Gastroesophageal sphincter (tissue), 3 donors: Measurements from ENCODE around the gene CALCA.

Source experiments
- CTCF ChIP-seq, 4 experiments: fragments of 200-600 bp in 2 of 4; fragments of 450-650 bp in 2 of 4; sonication (generic) in 1 of 4; IDR thresholded peaks; one replicate each; pipeline ENCODE4 v1.5.1; 2017 to 2019; ENCODE audit warnings: antibody characterized with exemption in 4 of 4, mild to moderate bottlenecking in 2 of 4, moderate library complexity in 2 of 4
- EP300 ChIP-seq: sonication (generic); formaldehyde crosslinking; IDR thresholded peaks from one replicate; pipeline ENCODE4 v1.6.1; 2017; ENCODE audit warnings: antibody characterized with exemption, mild to moderate bottlenecking
- POLR2A ChIP-seq, 2 donors: fragments of 450-650 bp; IDR thresholded peaks; one replicate each; pipeline ENCODE4 v1.6.1; 2017; ENCODE audit warnings: antibody characterized with exemption in 2 of 2, mild to moderate bottlenecking in 2 of 2, moderate library complexity in 1 of 2
- POLR2AphosphoS5 ChIP-seq: sonication (generic); formaldehyde crosslinking; IDR thresholded peaks from one replicate; pipeline ENCODE4 v1.6.1; 2017; ENCODE audit warnings: antibody characterized with exemption

GRCh38 chr11:14956111-14956510 is 16.0 kb downstream of the CALCA start:
- TF ChIP-seq CTCF (IDR thresholded peaks at IDR 0.05) (no peak), POLR2A (IDR thresholded peaks at IDR 0.05) (no peak), POLR2AphosphoS5 (no peak), EP300 (no peak)
